Measurements from ENCODE around the gene OR2T2. TPM values are rescaled to one million over a fixed set of nuclear protein-coding genes. Genes with fewer than 3 reads are reported as not detected.
"Not testable (repeated sequence)": the region's sequence is repeated elsewhere in the genome, so short reads cannot be mapped to it uniquely, and the experiment has no call there.

OR2T2 gene
- total and polyA plus RNA-seq, 9 of the 15 experiments (the other 6 are each of a cell fraction or from before 2014, with no cell fraction given), result not detected

DNA sequence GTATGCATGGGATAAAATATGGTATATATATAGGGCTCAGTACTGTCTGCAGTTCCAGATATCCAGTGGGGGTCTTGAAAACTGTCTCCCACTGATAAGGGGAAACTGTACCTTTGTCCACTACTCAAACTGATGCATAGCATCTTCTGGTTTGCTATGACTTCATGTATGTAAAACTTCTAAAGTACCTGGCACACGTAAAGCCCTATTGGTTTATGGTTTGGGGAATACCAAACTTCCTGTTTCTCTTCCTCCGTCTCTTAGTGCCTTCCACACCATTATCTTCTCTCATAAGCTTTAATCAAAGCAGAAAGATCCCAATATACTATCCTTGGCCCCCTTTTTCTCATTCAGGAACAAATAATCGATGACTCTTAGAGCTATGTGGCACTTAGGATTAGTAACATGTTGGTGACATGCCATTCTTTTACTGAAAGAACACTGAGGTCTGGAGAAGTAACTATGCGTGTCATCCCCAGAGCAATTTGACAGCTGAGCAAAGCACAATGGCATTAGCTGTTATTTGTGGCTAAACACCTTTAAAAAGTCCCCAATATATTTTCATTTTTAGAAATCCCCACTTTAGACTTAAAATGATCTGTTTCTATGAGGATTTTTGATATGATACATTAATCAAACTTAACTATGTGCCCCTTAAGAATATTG lies 3.1 kb downstream of the OR2T2 start:
- H3K79me2 ChIP-seq (ENCODE audit: control insufficient read depth, insufficient read depth, low read length); H3K4me1 ChIP-seq (replicated peaks in 1 of 2; ENCODE audit: control insufficient read depth in 2 of 2, insufficient read depth in 2 of 2, low read length in 2 of 2); H4K20me1 ChIP-seq (replicated peaks; ENCODE audit: control insufficient read depth, insufficient read depth, low read length); CTCF ChIA-PET (ENCODE audit: low intra/inter-chr PET ratio); H3K9ac ChIP-seq (ENCODE audit: insufficient read depth in 1 of 2, low read depth in 2 of 2, low read length in 2 of 2); FAIRE-seq; H2AFZ ChIP-seq (ENCODE audit: low read depth, low read length); ATAC-seq; H3K4me3 ChIP-seq; POLR2A ChIA-PET; H3K27ac ChIP-seq (ENCODE audit: extremely low read depth, low read depth, low read length); BruUV-seq (replicated peaks); in situ Hi-C loops (cut with MboI); H3K9me3 ChIP-seq (replicated peaks; ENCODE audit: control insufficient read depth, insufficient read depth, low read depth, low read length); intact Hi-C loops (cut with micrococcal nuclease); H3K4me2 ChIP-seq (ENCODE audit: insufficient read depth, low read length); DNase-seq (ENCODE audit: extremely low read depth in 1 of 4, low spot score in 3 of 4); H3K27me3 ChIP-seq (ENCODE audit: control insufficient read depth in 2 of 2, insufficient read depth in 2 of 2, low read length in 2 of 2); H3K36me3 ChIP-seq (ENCODE audit: control insufficient read depth, insufficient read depth, low read length); H3K9me1 ChIP-seq (ENCODE audit: control insufficient read depth, insufficient read depth, low read length): not testable (repeated sequence)
- WGBS (ENCODE audit: insufficient coverage, low coverage, missing lambda C conversion rate), result no CpG with 5 or more reads among the region's 4 CpGs

DNA sequence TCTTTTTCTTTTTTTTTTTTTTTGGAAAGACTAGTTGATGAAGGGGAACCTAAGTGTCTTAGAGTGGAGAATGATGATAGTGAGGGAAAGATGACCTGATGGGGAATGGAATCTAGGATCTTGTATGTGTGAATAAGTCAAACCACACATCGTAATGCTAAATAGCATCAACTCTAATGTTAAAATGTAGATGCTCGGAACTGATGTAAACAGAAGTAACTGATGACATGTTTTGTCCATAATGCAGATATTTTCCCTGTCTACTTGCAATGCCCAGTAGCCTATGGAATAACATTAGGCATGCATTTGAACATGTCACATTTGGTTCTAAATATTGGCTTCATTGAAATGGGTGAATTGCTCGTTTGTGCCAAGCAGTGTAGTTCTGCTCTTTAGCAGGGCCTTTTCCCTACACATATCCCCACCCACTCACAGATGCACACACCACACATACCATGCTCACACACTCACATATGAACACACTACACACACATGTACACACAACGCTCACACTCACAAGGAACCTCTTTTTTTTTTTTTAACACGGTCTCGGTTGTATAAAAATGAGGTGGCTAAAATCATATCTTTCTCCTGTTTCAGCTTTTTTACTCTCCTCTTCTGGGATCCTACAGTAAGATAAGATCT lies 4.5 kb downstream of the OR2T2 start:
- H3K27ac ChIP-seq (ENCODE audit: extremely low read depth, low read depth, low read length); H3K9me3 ChIP-seq (replicated peaks; ENCODE audit: control insufficient read depth, insufficient read depth, low read depth, low read length); H3K4me3 ChIP-seq; H3K4me1 ChIP-seq (replicated peaks in 1 of 2; ENCODE audit: control insufficient read depth in 2 of 2, insufficient read depth in 2 of 2, low read length in 2 of 2); CTCF ChIA-PET (ENCODE audit: low intra/inter-chr PET ratio); ATAC-seq; H3K9me1 ChIP-seq (ENCODE audit: control insufficient read depth, insufficient read depth, low read length); H3K4me2 ChIP-seq (ENCODE audit: insufficient read depth, low read length); BruUV-seq (replicated peaks); H3K9ac ChIP-seq (ENCODE audit: insufficient read depth in 1 of 2, low read depth in 2 of 2, low read length in 2 of 2); in situ Hi-C loops (cut with MboI); H3K36me3 ChIP-seq (ENCODE audit: control insufficient read depth, insufficient read depth, low read length); H3K79me2 ChIP-seq (ENCODE audit: control insufficient read depth, insufficient read depth, low read length); DNase-seq (ENCODE audit: extremely low read depth in 1 of 4, low spot score in 3 of 4); intact Hi-C loops (cut with micrococcal nuclease); H2AFZ ChIP-seq (ENCODE audit: low read depth, low read length); H4K20me1 ChIP-seq (replicated peaks; ENCODE audit: control insufficient read depth, insufficient read depth, low read length); H3K27me3 ChIP-seq (ENCODE audit: control insufficient read depth in 2 of 2, insufficient read depth in 2 of 2, low read length in 2 of 2); FAIRE-seq; POLR2A ChIA-PET: not testable (repeated sequence)
- WGBS (ENCODE audit: insufficient coverage, low coverage, missing lambda C conversion rate), result 0% methylated on average over 2 of the region's 6 CpGs

DNA sequence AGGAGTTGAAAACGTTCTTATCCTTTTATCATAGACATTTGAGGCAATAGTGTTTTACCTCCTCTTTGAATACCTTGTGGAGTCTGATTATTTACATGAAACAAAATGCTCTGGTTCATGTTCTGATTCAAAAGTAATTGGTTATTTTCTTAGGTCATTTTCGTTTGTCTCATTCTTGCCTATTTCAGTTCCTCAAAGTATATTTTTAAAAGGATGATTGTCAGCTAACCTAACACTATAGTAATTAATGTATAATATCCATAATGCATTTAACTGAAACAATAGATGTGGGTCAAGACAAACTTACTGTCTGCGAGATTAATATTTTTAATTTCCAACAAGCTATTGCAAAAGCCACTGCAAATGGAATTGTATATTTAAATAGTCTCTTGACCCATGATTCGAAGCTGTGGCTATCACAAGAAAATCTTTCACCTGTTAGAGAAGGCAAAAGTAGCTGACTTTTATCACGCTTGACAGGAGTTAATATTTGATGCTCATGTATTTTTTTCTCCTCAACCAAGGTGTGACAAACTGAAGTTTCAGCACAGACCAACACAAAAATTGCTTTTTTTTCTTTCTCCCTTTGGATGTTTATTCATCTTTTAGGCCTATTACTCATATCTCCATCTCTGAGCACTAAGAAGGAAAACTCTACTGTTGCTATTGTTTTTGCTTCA lies 5.2 kb downstream of the OR2T2 start:
- POLR2A ChIA-PET; H3K9me3 ChIP-seq (replicated peaks; ENCODE audit: control insufficient read depth, insufficient read depth, low read depth, low read length); BruUV-seq (replicated peaks); H3K9me1 ChIP-seq (ENCODE audit: control insufficient read depth, insufficient read depth, low read length); H3K79me2 ChIP-seq (ENCODE audit: control insufficient read depth, insufficient read depth, low read length); H3K36me3 ChIP-seq (ENCODE audit: control insufficient read depth, insufficient read depth, low read length); H3K27ac ChIP-seq (ENCODE audit: extremely low read depth, low read depth, low read length); H3K9ac ChIP-seq (ENCODE audit: insufficient read depth in 1 of 2, low read depth in 2 of 2, low read length in 2 of 2); in situ Hi-C loops (cut with MboI); H3K27me3 ChIP-seq (ENCODE audit: control insufficient read depth in 2 of 2, insufficient read depth in 2 of 2, low read length in 2 of 2); CTCF ChIA-PET (ENCODE audit: low intra/inter-chr PET ratio); H2AFZ ChIP-seq (ENCODE audit: low read depth, low read length); DNase-seq (ENCODE audit: extremely low read depth in 1 of 4, low spot score in 3 of 4); ATAC-seq; H4K20me1 ChIP-seq (replicated peaks; ENCODE audit: control insufficient read depth, insufficient read depth, low read length); H3K4me1 ChIP-seq (replicated peaks in 1 of 2; ENCODE audit: control insufficient read depth in 2 of 2, insufficient read depth in 2 of 2, low read length in 2 of 2); intact Hi-C loops (cut with micrococcal nuclease); H3K4me2 ChIP-seq (ENCODE audit: insufficient read depth, low read length); H3K4me3 ChIP-seq: not testable (repeated sequence)
- WGBS (ENCODE audit: insufficient coverage, low coverage, missing lambda C conversion rate), result 0% methylated on average over 2 of the region's 5 CpGs
- FAIRE-seq, result peak; percentile 15

Data from K562 (cell line).